Neural progenitor cell (in vitro differentiated cells): ENCODE measurements around the gene DNAL4. TPM values are rescaled to one million over a fixed set of nuclear protein-coding genes. Genes with fewer than 3 reads are reported as not detected.

Experiments
- DNase-seq: peaks from one replicate; pipeline ENCODE4 v3.0.0-alpha.2; 2016; ENCODE audit warnings: low spot score
- H2AFZ ChIP-seq: fragments of 200-600 bp; sonication (generic); replicated peaks from 2 replicates; pipeline ENCODE4 v1.6.1; 2016; ENCODE audit warnings: antibody characterized with exemption
- H3F3A ChIP-seq: fragments of 200-600 bp; sonication (generic); 2 replicates; pipeline ENCODE4 v1.6.1; 2016; ENCODE audit warnings: antibody characterized with exemption, low read depth
- H3K27ac ChIP-seq: fragments of 200-600 bp; sonication (generic); 2 replicates; pipeline ENCODE4 v1.5.1; 2016; ENCODE audit warnings: mild to moderate bottlenecking
- H3K27me3 ChIP-seq: fragments of 200-600 bp; sonication (generic); 2 replicates; pipeline ENCODE4 v1.6.1; 2016; ENCODE audit warnings: mild to moderate bottlenecking, moderate library complexity
- H3K36me3 ChIP-seq: fragments of 200-600 bp; sonication (generic); 2 replicates; pipeline ENCODE4 v1.5.1; 2016
- H3K4me1 ChIP-seq: fragments of 200-600 bp; sonication (generic); 2 replicates; pipeline ENCODE4 v1.6.1; 2016; ENCODE audit warnings: mixed run types
- H3K4me2 ChIP-seq: fragments of 200-600 bp; sonication (generic); 2 replicates; pipeline ENCODE4 v1.6.1; 2016
- H3K4me3 ChIP-seq: fragments of 200-600 bp; sonication (generic); 2 replicates; pipeline ENCODE4 v1.5.1; 2016
- H3K79me2 ChIP-seq: fragments of 200-600 bp; sonication (generic); 2 replicates; pipeline ENCODE4 v1.6.1; 2016; ENCODE audit warnings: low read depth
- H3K9ac ChIP-seq: fragments of 200-600 bp; sonication (generic); 2 replicates; pipeline ENCODE4 v1.6.1; 2016
- H3K9me3 ChIP-seq: fragments of 200-600 bp; sonication (generic); 2 replicates; pipeline ENCODE4 v1.5.1; 2016; ENCODE audit warnings: low read depth
- H4K20me1 ChIP-seq: fragments of 200-600 bp; sonication (generic); 2 replicates; pipeline ENCODE4 v1.6.1; 2016; ENCODE audit warnings: low read depth
- H3K27ac Mint-ChIP-seq: 3 replicates; pipeline ENCODE4 v1.8.0; 2021; ENCODE audit warnings: mixed read lengths
- H3K27me3 Mint-ChIP-seq: 2 replicates; pipeline ENCODE4 v1.8.0; 2022; ENCODE audit warnings: low read depth, mild to moderate bottlenecking, inconsistent platforms, moderate library complexity, mixed read lengths; ENCODE audit not compliant: insufficient read depth
- H3K36me3 Mint-ChIP-seq: 3 replicates; pipeline ENCODE4 v1.8.0; 2021; ENCODE audit warnings: mixed read lengths
- H3K4me1 Mint-ChIP-seq: 3 replicates; pipeline ENCODE4 v1.8.0; 2021; ENCODE audit warnings: mixed read lengths
- H3K4me3 Mint-ChIP-seq: 3 replicates; pipeline ENCODE4 v1.8.0; 2021; ENCODE audit warnings: mild to moderate bottlenecking, moderate library complexity, mixed read lengths
- H3K9me3 Mint-ChIP-seq: 3 replicates; pipeline ENCODE4 v1.8.0; 2020; ENCODE audit warnings: mixed read lengths
- CTCF ChIP-seq: fragments of 200-600 bp; sonication (generic); IDR thresholded peaks from 2 replicates; pipeline ENCODE4 v1.5.1; 2017; ENCODE audit warnings: antibody characterized with exemption, mild to moderate bottlenecking
- EZH2 ChIP-seq: fragments of 200-600 bp; sonication (generic); IDR thresholded peaks from 2 replicates; pipeline ENCODE4 v1.6.1; 2017; ENCODE audit warnings: antibody characterized with exemption, mild to moderate bottlenecking, moderate library complexity
- EZH2phosphoT487 ChIP-seq: fragments of 200-600 bp; sonication (generic); IDR thresholded peaks from 2 replicates; pipeline ENCODE4 v1.6.1; 2017; ENCODE audit warnings: antibody characterized with exemption
- total RNA-seq: library from RNA; depleted of rRNA; stranded (reverse); fragments of >200 nt; gene quantifications from 2 replicates; pipeline ENCODE4 v1.2.3, GENCODE V29; 2015; ENCODE audit warnings: low replicate concordance

DNAL4 gene
- total RNA-seq, 1 donor from 2014 or later: 10.7 TPM

DNA sequence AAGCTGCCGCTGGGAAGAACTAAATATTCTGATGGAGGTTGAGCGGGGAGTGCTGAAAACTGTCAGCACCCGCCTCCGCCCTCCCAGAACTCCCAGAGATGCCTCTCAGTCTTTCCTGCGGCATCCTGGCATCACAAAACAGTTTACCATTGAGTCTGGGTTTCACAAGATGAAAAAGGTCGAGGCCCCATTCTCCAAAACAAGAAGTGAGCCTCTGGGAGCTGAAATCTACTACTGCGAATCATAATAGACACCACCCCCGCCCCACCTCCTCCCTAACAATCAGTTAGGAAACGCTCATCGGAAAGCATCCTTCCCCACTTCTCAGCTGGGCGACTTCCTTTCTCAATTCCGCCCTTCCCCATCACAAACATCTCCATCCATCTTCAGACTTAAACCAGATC lies 39.2 kb downstream of the DNAL4 start:
- Histone ChIP-seq H3K27ac (no peak overlapping the region), H3K79me2 (no peaks in the 10 kb centered on the region), H3K4me2 (peak overlapping the region; percentile 87), H4K20me1 (peaks cover 12% of the 10 kb centered on the region), H3K9ac (no peak overlapping the region), H3K4me3 (peak overlapping the region; percentile 95), H3K36me3 (no peaks in the 10 kb centered on the region), H3K27me3 (peaks cover 17% of the 10 kb centered on the region), H3F3A (peaks cover 34% of the 10 kb centered on the region), H3K9me3 (no peaks in the 10 kb centered on the region), H3K4me1 (peaks cover 21% of the 10 kb centered on the region), H2AFZ (no peak overlapping the region)
- peak; percentile 48 for DNase-seq
- no peak for TF ChIP-seq EZH2
- TF ChIP-seq EZH2phosphoT487: no peak
- TF ChIP-seq CTCF: no peak
- Mint-ChIP-seq H3K4me1 (peaks cover 33% of the 10 kb centered on the region), H3K9me3 (no peaks in the 10 kb centered on the region), H3K27me3 (peaks cover 7% of the 10 kb centered on the region), H3K36me3 (peaks cover 6% of the 10 kb centered on the region), H3K27ac (peak overlapping the region; percentile 17), H3K4me3 (peak overlapping the region; percentile 89)

DNA sequence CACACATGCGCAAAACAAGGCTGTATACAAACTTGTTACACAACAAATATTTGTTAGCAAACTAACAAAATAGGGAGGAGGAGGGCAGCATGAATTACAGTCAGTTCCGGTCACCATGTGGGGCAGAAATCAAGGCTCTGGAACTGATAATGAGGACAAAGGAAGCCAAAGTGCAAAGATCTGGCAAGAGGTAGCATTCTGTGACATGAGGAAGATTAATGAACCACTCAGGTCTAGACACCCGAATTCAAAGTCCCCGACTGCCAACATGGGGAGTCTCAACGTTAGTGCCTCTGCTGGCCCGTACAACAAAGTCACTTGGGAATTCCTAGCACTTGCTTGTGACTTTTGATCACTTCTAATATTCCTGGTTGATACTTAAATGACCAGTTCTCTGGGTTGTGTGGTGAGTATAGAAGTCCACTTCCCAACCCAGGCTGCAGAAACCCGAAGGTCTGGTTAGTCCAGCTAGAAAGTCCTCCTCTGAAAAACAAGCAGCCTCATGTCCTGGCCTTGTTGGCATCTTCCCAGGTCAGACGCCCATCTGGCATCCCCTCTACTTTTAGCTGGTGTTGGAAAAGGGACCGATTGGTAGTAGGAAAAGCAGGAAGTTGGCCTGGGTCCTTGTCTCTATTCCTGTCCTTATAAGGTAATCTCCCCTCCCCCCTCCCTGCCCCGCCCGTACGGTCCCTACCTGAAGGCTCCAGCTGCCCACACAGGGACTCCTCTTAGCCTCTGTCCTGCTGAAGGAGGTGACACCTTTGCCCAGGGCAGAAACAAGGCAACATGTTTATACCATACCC lies 39.8 kb downstream of the DNAL4 start:
- no peaks in the 10 kb centered on the region for H3K36me3 ChIP-seq
- no peak for DNase-seq
- peaks cover 21% of the 10 kb centered on the region for H3K4me1 ChIP-seq
- H3K4me1 Mint-ChIP-seq: peaks cover 31% of the 10 kb centered on the region
- H3K36me3 Mint-ChIP-seq: peaks cover 9% of the 10 kb centered on the region
- H3K4me3 ChIP-seq: peak overlapping the region; percentile 95
- no peaks in the 10 kb centered on the region for H3K79me2 ChIP-seq
- peaks cover 17% of the 10 kb centered on the region for H3K27me3 ChIP-seq
- no peak overlapping the region for H3K27ac Mint-ChIP-seq
- peak overlapping the region; percentile 89 for H3K4me3 Mint-ChIP-seq
- TF ChIP-seq EZH2 (no peak), EZH2phosphoT487 (no peak), CTCF (no peak)
- no peak overlapping the region for H3K9ac ChIP-seq
- H4K20me1 ChIP-seq: peaks cover 12% of the 10 kb centered on the region
- peak overlapping the region; percentile 87 for H3K4me2 ChIP-seq
- no peak overlapping the region for H3K27ac ChIP-seq
- no peaks in the 10 kb centered on the region for H3K9me3 Mint-ChIP-seq
- H2AFZ ChIP-seq: no peak overlapping the region
- no peaks in the 10 kb centered on the region for H3K9me3 ChIP-seq
- peaks cover 7% of the 10 kb centered on the region for H3K27me3 Mint-ChIP-seq
- H3F3A ChIP-seq: peaks cover 34% of the 10 kb centered on the region

DNA sequence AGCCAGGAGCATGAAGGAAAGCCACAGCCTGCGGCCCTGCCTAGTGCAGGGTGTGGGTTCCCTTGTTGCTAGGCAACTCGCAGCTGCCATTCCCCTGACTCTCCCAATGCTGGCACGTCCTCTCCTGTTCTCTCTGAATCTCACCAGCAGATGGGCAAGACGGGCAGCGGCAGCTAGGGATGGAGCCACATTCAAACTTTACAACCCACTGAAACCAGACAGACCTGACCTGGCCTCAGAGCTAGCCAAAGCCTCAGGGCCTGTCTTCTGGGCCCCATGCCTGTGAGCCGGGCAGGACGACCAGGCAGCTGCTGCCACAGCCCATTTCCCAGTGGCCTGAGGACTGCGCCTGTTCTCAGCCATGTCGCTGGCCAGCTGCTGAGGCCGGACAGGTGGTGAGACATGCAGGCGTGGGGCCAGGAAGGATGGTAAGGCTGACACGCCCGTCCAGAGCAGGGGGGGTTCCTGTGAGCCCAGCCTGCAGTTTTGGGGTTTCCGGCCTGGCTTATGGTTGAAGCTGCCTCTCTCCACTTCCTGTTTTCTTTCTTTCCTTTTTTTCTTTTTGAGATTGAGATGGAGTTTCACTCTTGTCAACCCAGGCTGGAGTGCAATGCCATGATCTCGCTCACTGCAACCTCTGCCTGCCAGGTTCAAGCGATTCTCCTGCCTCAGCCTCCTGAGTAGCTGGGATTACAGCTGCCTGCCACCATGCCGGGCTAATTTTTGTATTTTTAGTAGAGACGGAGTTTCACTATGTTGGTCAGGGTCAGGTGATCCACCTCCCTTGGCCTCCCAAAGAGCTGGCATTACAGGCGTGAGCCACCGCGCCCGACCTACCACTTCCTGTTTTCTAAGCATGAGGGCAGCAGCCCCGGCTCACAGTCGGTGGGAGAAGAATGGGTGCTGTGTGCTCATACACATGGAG lies 42.3 kb downstream of the DNAL4 start:
- no peak overlapping the region for H3K4me3 ChIP-seq
- peaks cover 17% of the 10 kb centered on the region for H3K4me1 Mint-ChIP-seq
- TF ChIP-seq CTCF: no peak
- no peak for TF ChIP-seq EZH2phosphoT487
- no peak for TF ChIP-seq EZH2
- H3K27me3 Mint-ChIP-seq: peaks cover 5% of the 10 kb centered on the region
- H3K4me1 ChIP-seq: peaks cover 20% of the 10 kb centered on the region
- H3K4me2 ChIP-seq: no peak overlapping the region
- H3K36me3 ChIP-seq: no peaks in the 10 kb centered on the region
- H3K9ac ChIP-seq: no peak overlapping the region
- no peaks in the 10 kb centered on the region for H3K79me2 ChIP-seq
- peaks cover 12% of the 10 kb centered on the region for H4K20me1 ChIP-seq
- no peak for DNase-seq
- peaks cover 29% of the 10 kb centered on the region for H3F3A ChIP-seq
- H3K4me3 Mint-ChIP-seq: peak overlapping the region; percentile 72
- no peaks in the 10 kb centered on the region for H3K9me3 Mint-ChIP-seq
- no peak overlapping the region for H3K27ac ChIP-seq
- no peaks in the 10 kb centered on the region for H3K9me3 ChIP-seq
- H2AFZ ChIP-seq: no peak overlapping the region
- peaks cover 11% of the 10 kb centered on the region for H3K36me3 Mint-ChIP-seq
- no peak overlapping the region for H3K27ac Mint-ChIP-seq
- peaks cover 7% of the 10 kb centered on the region for H3K27me3 ChIP-seq
